K562 (cell line): ENCODE data around the gene FKBP15. TPM values are rescaled to one million over a fixed set of nuclear protein-coding genes. Genes with fewer than 3 reads are reported as not detected.

ENCODE experiments used
- ATAC-seq: fragments of 200-7000 bp; cut with Tn5 transposase; 3 replicates; pipeline ENCODE4 v1.9.1; 2020; ENCODE audit warnings: moderate library complexity
- BruUV-seq: library from RNA; stranded (reverse); fragments of 400-500 nt; replicated peaks from 2 replicates; lab custom pipeline; 2021; lab: Mats Ljungman, UMichigan
- CTCF ChIA-PET: fragments of 300-600 bp; formaldehyde crosslinking; extraction: SDS; loops from one replicate; lab custom pipeline; 2021; ENCODE audit warnings: low intra/inter-chr PET ratio; lab: Yijun Ruan, JAX
- POLR2A ChIA-PET: fragments of 300-600, 350-650 bp; sonication (Branson Sonifier 250); formaldehyde crosslinking; extraction: SDS; loops from one replicate; lab custom pipeline; 2021; ENCODE audit warnings: antibody characterized with exemption, inconsistent platforms; lab: Yijun Ruan, JAX
- DNase-seq, 4 experiments: peaks; one replicate each; pipeline versions ENCODE4 v3.0.0 to v3.0.0-alpha.2; 2011 to 2018; ENCODE audit warnings: low spot score in 3 of 4, mixed read lengths in 3 of 4; ENCODE audit errors: extremely low read depth in 1 of 4
- FAIRE-seq: peaks from 2 replicates; lab custom pipeline; 2011; peaks lifted over from hg19 to GRCh38; lab: Jason Lieb, UNC
- H2AFZ ChIP-seq: 2 replicates; pipeline ENCODE4 v1.6.0; 2011; ENCODE audit warnings: low read depth, low read length, control low read depth, inconsistent platforms
- H3K27ac ChIP-seq: fragments of 200-600 bp; 3 replicates; pipeline ENCODE4 v1.8.0; 2011; ENCODE audit warnings: low read depth, mild to moderate bottlenecking, control low read depth, inconsistent platforms, low read length, moderate library complexity, mixed read lengths; ENCODE audit errors: extremely low read depth
- H3K27me3 ChIP-seq, 2 experiments: fragments of 300-600 bp in 1 of 2; 2 replicates in 1 of 2; 3 replicates in 1 of 2; pipeline versions ENCODE4 v1.6.0 to v1.8.0; 2011; ENCODE audit warnings: inconsistent platforms in 2 of 2, low read length in 2 of 2, mild to moderate bottlenecking in 1 of 2, mixed read lengths in 1 of 2, moderate library complexity in 1 of 2; ENCODE audit not compliant: control insufficient read depth in 2 of 2, insufficient read depth in 2 of 2
- H3K36me3 ChIP-seq: fragments of 300-600 bp; 3 replicates; pipeline ENCODE4 v1.8.0; 2011; ENCODE audit warnings: mild to moderate bottlenecking, low read length, inconsistent platforms; ENCODE audit not compliant: control insufficient read depth, insufficient read depth
- H3K4me1 ChIP-seq, 2 experiments: fragments of 200-600 bp in 1 of 2; replicated peaks in 1 of 2; 2 replicates in 1 of 2; 3 replicates in 1 of 2; pipeline versions ENCODE4 v1.5.1 to v1.8.0; 2011; ENCODE audit warnings: inconsistent platforms in 2 of 2, low read length in 2 of 2, mild to moderate bottlenecking in 1 of 2, mixed read lengths in 1 of 2, moderate library complexity in 1 of 2; ENCODE audit not compliant: control insufficient read depth in 2 of 2, insufficient read depth in 2 of 2
- H3K4me2 ChIP-seq: 2 replicates; pipeline ENCODE4 v1.6.1; 2011; ENCODE audit warnings: low read length, control low read depth, inconsistent platforms, mixed read lengths; ENCODE audit not compliant: insufficient read depth
- H3K4me3 ChIP-seq: fragments of 200-600 bp; sonication (generic), shearing (Covaris generic); 2 replicates; pipeline ENCODE4 v1.5.1; 2016; ENCODE audit warnings: control low read depth, inconsistent platforms
- H3K79me2 ChIP-seq: fragments of 200-600 bp; 3 replicates; pipeline ENCODE4 v1.8.0; 2011; ENCODE audit warnings: low read length, inconsistent platforms; ENCODE audit not compliant: control insufficient read depth, insufficient read depth
- H3K9ac ChIP-seq, 2 experiments: 2 replicates each; pipeline versions ENCODE4 v1.6.0 to v1.6.1; 2011; ENCODE audit warnings: low read depth in 2 of 2, low read length in 2 of 2, control low read depth in 1 of 2, inconsistent platforms in 1 of 2, mild to moderate bottlenecking in 1 of 2, mixed read lengths in 1 of 2; ENCODE audit not compliant: insufficient read depth in 1 of 2
- H3K9me1 ChIP-seq: one replicate; pipeline ENCODE4 v1.6.0; 2011; ENCODE audit warnings: inconsistent platforms, mild to moderate bottlenecking, low read length, moderate library complexity; ENCODE audit not compliant: control insufficient read depth, insufficient read depth
- H3K9me3 ChIP-seq: replicated peaks from 2 replicates; pipeline ENCODE4 v1.5.1; 2011; ENCODE audit warnings: low read depth, low read length, inconsistent platforms; ENCODE audit not compliant: control insufficient read depth, insufficient read depth
- H4K20me1 ChIP-seq: replicated peaks from 2 replicates; pipeline ENCODE4 v1.6.1; 2011; ENCODE audit warnings: low read length, inconsistent platforms, mixed read lengths; ENCODE audit not compliant: control insufficient read depth, insufficient read depth
- ARID1B ChIP-seq: fragments of 450-650 bp; IDR thresholded peaks from 2 replicates; pipeline ENCODE4 v1.6.1; 2016; ENCODE audit warnings: antibody characterized with exemption, mild to moderate bottlenecking, inconsistent platforms
- C11orf30 ChIP-seq: fragments of 450-650 bp; IDR thresholded peaks from 2 replicates; pipeline ENCODE4 v1.6.1; 2016; ENCODE audit warnings: low read depth, mild to moderate bottlenecking
- CBX2 ChIP-seq: fragments of 200-600 bp; sonication (generic); IDR thresholded peaks from one replicate; pipeline ENCODE4 v1.6.1; 2012; ENCODE audit warnings: mild to moderate bottlenecking, low read length, inconsistent platforms; ENCODE audit not compliant: insufficient read depth, poor library complexity, severe bottlenecking
- MAFF ChIP-seq: IDR thresholded peaks from 2 replicates; pipeline ENCODE4 v1.6.1; 2012; ENCODE audit warnings: low read length, improper control_type of control experiment
- MAFG ChIP-seq: fragments of 450-650 bp; conservative IDR thresholded peaks from 2 replicates; pipeline ENCODE4 v1.6.1; 2016; ENCODE audit warnings: missing genetic modification characterization, missing compliant biosample characterization
- NFIX ChIP-seq: fragments of 250-450 bp; sonication (Bioruptor Pico); IDR thresholded peaks from 2 replicates; pipeline ENCODE4 v1.4.0; 2020; ENCODE audit warnings: low read depth, mild to moderate bottlenecking, moderate library complexity
- NR2C2 ChIP-seq, 2 experiments: fragments of 200-800 bp in 1 of 2; sonication (Bioruptor generic) in 1 of 2; sonication (generic) in 1 of 2; formaldehyde crosslinking in 1 of 2; IDR thresholded peaks; 2 replicates each; pipeline versions ENCODE4 v1.6.1 to v1.8.0; 2016 to 2022; ENCODE audit warnings: mild to moderate bottlenecking in 1 of 2, missing compliant biosample characterization in 1 of 2, missing genetic modification characterization in 1 of 2, missing genetic modification reagents in 1 of 2
- ZNF232 ChIP-seq: sonication (generic); formaldehyde crosslinking; IDR thresholded peaks from 2 replicates; pipeline ENCODE4 v1.8.0; 2022; ENCODE audit warnings: mild to moderate bottlenecking, missing genetic modification reagents
- ZNF316 ChIP-seq: fragments of 450-650 bp; IDR thresholded peaks from 2 replicates; pipeline ENCODE4 v1.6.1; 2016
- ZNF354B ChIP-seq: fragments of 250-450 bp; sonication (Bioruptor Pico); IDR thresholded peaks from 2 replicates; pipeline ENCODE4 v1.4.0; 2020
- in situ Hi-C: fragments of 300-500 bp; cut with MboI; formaldehyde crosslinking; loops from 4 replicates; pipeline ENCODE4 v1.15.0; 2018; ENCODE audit warnings: inconsistent platforms, mixed read lengths
- intact Hi-C: fragments of 100-400 bp; cut with micrococcal nuclease; formaldehyde crosslinking; loops from 2 replicates; pipeline ENCODE4 v1.14.2; 2022
- polyA plus RNA-seq, 8 experiments: library from polyadenylated mRNA; depleted of rRNA in 4 of 8; stranded (reverse) in 5 of 8; unstranded in 3 of 8; fragments of >200 nt; fragmentation: Nextera tagmentation in 2 of 8; fragmentation: Illumina TruSeq in 1 of 8; extraction: Ambion mirVana in 2 of 8; extraction: Trizol in 1 of 8; gene quantifications; 2 replicates each; pipeline versions ENCODE4 v1.2.1 to v1.2.3, GENCODE V29; 2011 to 2014; ENCODE audit warnings: inconsistent platforms in 1 of 8, missing spikeins in 1 of 8
- total RNA-seq, 7 experiments: library from RNA; depleted of rRNA in 6 of 7; stranded (reverse); fragments of >200 nt in 6 of 7; fragmentation: Illumina TruSeq in 2 of 7; extraction: Trizol in 2 of 7; gene quantifications; 2 replicates each; pipeline versions ENCODE4 v1.2.1 to v1.2.3, GENCODE V29; 2011 to 2021; ENCODE audit warnings: low replicate concordance in 1 of 7
- TF ChIP-seq, protein P1 (sequence below): sonication (generic); formaldehyde crosslinking; IDR thresholded peaks from 2 replicates; pipeline ENCODE4 v1.8.0; 2022; ENCODE audit warnings: missing genetic modification reagents, mild to moderate bottlenecking, moderate library complexity, borderline replicate concordance

FKBP15 gene
- total and polyA plus RNA-seq, 9 of the 15 experiments (the other 6 are each of a cell fraction or from before 2014, with no cell fraction given): 8.7 to 38.0 (median 18.9) TPM

DNA sequence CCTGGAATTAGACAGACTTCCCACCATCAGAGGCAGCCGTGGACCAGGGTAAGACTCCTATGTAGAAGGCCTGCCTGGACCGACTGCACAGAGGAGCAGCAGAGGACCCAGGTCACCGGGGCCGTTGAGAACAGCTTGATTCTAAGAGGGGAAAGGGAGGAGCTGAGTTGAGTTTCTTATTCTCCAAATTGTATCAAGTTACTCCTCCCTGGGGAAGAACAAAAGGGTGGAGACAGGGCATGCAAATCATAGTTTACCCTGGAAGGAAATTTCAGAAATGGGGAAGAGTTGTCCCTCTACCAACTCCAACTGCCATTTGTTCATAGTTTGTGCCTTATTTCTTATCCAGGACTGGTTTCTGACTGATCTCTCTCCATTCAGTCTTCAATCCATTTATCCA lies 91.2 kb downstream of the FKBP15 start (continued):
- TF ChIP-seq NFIX: no peak
- no peak for TF ChIP-seq ARID1B
- TF ChIP-seq, protein P1, sequence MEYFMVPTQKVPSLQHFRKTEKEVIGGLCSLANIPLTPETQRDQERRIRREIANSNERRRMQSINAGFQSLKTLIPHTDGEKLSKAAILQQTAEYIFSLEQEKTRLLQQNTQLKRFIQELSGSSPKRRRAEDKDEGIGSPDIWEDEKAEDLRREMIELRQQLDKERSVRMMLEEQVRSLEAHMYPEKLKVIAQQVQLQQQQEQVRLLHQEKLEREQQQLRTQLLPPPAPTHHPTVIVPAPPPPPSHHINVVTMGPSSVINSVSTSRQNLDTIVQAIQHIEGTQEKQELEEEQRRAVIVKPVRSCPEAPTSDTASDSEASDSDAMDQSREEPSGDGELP (CRISPR knock-in tag): no peak
- TF ChIP-seq NR2C2 (CRISPR knock-in tag; IDR thresholded peaks at IDR 0.05): no peak
- TF ChIP-seq NR2C2 (tag; IDR thresholded peaks at IDR 0.05): no peak
- TF ChIP-seq, all 486 proteins: peak for 0

DNA sequence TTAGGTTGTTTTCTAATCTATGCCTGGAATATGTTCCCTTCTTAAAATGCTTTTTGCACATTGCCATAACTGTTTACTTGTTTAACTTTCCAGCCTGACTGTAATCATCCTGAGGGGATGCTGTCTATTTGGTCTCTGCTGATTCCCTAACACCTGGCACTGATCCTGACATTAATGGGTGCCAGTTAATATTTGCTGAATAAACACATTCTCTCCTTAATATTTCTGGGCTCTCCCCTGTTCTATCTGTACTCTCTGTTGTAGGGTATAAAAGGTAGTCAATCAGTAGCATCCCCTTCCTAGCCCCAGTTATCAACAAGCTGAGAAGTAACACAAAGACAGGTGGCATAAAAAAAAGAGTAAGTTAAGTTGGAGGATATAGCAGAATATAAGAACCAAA lies 91.6 kb downstream of the FKBP15 start:
- H3K9me1 ChIP-seq: peaks cover 3% of the 10 kb centered on the region
- H3K36me3 ChIP-seq: no peaks in the 10 kb centered on the region
- in situ Hi-C loops (no loop called here), intact Hi-C loops (no loop called here)
- no peak overlapping the region for H3K4me2 ChIP-seq
- no peak overlapping the region for H2AFZ ChIP-seq
- H3K4me1 ChIP-seq: no peaks in the 10 kb centered on the region
- peaks cover 4 to 8% of the 10 kb centered on the region in 2 experiments; a peak in 3 of 5 replicates for H3K27me3 ChIP-seq
- DNase-seq (no peak), FAIRE-seq (no peak), ATAC-seq (no peak)
- no peaks in the 10 kb centered on the region for H3K79me2 ChIP-seq
- peak; percentile 26; the same call in 1 of the 2 replicates for TF ChIP-seq MAFF
- TF ChIP-seq C11orf30: peak; percentile 51; the same call in 1 of the 2 replicates
- no peak for TF ChIP-seq CBX2
- peak; percentile 66 for TF ChIP-seq ZNF316
- peak; percentile 43; the same call in 1 of the 2 replicates for TF ChIP-seq MAFG (tag)
- no peak for TF ChIP-seq ZNF232 (CRISPR knock-in tag)
- TF ChIP-seq ZNF354B (CRISPR knock-in tag): no peak
- no peaks in the 10 kb centered on the region; the same call in 1 of the 2 replicates for H4K20me1 ChIP-seq
- H3K9ac ChIP-seq: no peak overlapping the region
- no peak overlapping the region for H3K4me3 ChIP-seq
- ChIA-PET CTCF (no interaction called here), POLR2A (no interaction called here)
- BruUV-seq: no TSS peak
- no peaks in the 10 kb centered on the region for H3K9me3 ChIP-seq
- H3K27ac ChIP-seq: no peak overlapping the region
